Activated CD4-positive, CD25-positive, alpha-beta regulatory T cell (primary cell): ENCODE measurements around the gene YDJC.
"Not testable (repeated sequence)": the region's sequence is repeated elsewhere in the genome, so short reads cannot be mapped to it uniquely, and the experiment has no call there.

Source experiments
- DNase-seq, 4 experiments: peaks; one replicate each; lab custom pipeline; 2025; lab: John Stamatoyannopoulos, UW

YDJC gene

DNA sequence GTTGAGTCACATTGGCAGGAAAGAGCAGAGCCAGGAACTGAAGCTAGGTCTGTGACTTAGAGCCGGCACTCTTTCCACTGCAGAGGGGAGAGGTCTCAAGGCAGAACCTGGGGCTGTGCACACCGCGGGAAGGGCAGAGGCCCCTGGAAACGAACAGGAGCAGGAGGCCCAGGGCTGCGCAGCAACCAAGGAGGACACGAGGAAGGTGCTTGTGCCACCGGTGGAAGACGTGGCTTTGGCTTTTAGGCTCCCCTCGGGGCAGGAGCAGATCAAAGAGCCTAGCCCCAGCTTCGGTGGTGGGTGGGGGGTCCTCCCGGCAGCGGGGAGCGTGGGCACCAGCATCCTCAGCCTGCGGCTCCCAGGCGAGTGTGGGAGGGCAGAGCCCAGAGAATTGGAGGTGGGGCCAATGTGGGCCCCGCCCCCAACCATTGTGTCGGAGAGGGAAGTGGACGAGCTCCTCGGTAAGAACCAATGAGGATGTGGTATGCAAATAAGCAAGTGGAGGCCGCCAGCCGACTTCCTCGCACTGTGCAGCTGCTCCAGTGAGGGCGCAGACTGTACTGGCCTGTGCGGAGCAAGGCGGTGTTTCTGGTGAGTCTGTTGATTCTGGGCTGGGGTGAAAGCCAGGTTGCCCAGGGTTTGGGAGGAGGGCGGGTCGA is 2.5 kb upstream of the YDJC start, which contains the start of gene CCDC116:
CCDC116 (plus strand) TSS at position 524 of the 659 bp plus-strand sequence. CDS start 422 bp downstream, outside the sequence.
- DNase-seq = peak in 2 of 4 experiments; percentile 23 to 36

DNA sequence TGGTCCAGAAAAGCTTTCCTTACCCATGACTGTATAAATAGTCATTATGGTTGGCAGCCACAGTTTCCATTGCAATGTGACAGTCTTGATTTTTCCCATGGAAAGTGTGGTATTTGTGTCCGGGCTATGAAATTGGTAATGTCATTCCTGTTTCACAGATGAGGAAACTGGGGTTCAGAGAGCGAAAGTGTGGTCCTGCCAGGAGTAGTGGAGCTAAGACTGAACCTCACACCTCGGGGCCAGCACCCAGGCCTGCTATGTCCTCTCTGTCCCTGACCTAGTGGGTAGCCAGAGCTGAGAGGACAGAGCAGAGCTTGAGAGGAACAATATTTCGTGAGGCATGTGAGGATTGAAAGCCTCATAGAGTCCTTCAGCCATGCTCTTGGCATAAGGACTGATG is 1.2 kb upstream of the YDJC start:
- no peak for DNase-seq

DNA sequence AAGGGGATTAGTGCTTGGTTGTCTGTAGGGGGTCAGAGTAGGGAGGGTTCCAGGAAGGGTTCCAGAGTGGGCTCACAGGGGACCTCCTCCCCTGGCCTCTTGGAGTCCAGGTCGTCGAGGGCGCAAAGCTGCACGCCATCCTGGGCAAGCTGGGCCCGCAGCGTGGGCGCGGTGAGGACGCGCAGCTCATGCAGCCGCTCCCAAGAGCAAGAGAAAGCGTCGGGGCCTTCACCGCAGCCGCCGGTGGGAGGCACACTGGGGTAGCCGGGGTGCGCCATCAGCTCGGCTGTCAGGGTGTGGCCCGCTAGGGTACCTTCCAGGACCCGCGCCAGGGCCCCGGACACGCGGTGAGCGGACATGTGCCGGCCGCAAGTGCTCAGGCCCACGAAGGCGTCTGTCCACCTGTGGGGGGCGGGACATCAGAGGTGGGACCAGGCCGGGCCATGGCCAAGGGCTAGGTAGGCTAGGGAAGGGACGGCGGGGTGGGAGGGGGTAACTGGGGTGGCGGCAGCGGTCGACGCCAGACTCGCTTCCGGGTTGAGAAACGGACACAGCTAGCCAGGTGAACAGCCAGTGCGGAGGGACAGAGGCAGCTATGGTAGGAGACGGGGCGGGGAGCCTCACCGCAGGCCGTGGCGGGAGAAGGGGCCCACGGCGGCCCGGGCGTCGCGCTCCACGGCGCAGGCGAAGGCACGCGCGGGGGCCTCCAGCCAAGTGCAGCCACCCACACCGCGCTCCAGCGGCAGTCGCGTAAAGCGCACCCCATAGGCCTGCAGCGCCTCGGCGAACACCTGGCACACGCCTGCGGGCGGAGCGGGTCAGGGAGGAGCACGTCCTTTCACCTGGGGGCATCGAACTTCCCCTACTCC is 1.2 kb downstream of the YDJC start:
- no peak for DNase-seq

DNA sequence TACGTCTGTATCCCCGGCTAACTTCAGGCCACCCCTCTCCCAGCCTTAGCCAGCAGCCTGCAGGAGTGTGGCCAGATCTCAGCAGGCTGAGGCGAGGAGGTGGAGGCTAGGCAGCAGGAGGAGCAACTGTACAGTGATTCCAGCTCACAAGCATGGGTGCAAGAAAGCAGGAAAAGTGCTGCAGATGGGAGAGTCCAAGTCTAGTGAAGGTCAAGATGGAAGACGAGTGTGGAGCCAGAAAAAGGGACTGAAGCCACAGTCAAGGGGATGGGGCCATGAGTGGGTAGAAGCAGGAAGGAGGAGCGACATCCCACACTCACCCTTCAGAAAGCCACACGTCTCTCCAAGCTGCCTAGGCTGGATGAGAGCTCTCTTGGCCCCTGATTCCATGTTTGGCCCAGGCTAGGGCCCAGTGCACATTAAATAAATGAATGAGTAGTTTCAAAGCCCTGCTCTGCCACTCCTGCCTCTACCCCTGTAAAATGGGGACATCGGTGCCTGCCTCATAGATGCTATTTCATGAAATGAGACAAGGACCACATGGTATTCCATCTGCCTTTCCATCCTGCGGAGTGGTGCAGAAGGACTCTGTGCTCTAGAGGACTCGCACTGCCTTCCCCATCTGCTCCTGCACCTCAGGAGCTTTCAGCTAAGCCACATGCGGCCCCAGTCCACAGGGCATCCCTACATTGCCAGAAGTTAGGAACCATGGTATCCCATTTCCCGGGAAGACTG is 2.9 kb downstream of the YDJC start:
- no peak for DNase-seq

DNA sequence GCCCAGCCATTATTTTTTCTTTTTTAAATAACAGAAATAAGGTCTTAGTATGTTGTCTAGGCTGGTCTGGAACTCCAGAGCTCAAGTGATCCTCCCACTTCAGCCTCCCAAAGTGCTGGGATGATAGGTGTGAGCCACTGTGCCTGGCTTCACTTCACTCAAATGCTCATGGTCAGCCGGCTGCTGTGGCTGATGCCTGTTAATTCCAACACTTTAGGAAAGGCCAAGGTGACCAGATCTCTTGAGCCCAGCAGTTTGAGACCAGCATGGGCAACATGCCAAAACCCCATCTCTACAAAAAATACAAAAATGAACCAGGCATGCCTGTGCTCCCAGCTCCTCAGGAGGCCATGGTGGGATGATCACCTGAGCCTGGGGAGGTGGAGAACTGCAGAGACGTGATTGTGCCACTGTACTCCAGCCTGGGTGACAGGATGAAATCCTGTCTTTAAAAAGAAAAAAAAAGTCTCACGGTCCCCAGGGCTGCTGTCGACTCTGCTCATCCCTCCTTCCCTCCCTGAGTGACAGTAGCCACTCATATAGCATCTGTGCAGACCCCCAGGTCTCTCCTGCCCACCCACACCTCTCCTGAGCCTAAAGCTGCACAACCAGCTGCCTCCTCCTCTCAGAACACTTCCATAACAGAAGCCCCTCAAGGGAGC is 3.6 kb downstream of the YDJC start:
- no peak for DNase-seq

DNA sequence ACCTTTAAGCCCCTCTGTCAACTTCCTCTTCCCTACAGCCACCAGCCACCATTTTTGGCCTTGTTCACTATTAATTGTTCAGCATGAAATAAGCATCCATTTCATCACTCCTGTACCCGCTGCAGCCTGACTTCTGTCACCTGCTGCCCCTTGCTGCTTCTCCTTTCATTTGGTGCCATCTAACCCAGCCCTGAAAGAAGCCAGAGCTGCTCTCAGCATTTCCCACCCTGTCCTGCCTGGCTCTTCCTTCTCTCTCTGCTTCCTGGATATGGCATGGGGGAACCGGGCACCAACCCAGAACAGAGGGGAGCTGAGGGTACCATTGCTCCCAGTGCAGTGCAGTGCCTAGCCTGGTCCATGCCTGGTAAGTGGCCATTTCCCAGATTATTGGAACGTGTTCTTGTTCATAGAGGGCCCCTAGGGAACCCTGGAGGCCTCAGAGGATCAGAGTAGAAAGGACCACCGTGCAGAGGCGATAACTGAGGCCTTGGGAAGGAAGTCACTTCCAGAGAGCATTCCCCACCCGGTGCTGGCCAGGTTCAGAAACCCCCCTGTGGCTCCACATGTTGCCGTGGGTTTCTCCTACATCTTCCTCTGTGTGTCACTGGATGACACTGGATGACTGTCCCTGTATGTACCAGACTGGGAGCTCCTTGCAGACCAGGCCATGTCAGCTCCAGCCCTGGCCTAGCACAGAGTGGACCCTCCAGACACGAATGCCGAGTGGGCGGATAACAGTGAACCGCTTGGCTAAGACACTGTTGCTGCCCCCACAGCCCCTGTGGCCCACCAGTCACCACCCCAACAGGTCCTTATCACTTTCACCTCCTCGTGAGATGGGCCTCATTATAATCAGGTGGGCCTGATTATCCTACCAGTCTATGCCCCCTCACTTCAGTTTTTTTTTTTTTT is 4.7 kb downstream of the YDJC start:
- DNase-seq = no peak

DNA sequence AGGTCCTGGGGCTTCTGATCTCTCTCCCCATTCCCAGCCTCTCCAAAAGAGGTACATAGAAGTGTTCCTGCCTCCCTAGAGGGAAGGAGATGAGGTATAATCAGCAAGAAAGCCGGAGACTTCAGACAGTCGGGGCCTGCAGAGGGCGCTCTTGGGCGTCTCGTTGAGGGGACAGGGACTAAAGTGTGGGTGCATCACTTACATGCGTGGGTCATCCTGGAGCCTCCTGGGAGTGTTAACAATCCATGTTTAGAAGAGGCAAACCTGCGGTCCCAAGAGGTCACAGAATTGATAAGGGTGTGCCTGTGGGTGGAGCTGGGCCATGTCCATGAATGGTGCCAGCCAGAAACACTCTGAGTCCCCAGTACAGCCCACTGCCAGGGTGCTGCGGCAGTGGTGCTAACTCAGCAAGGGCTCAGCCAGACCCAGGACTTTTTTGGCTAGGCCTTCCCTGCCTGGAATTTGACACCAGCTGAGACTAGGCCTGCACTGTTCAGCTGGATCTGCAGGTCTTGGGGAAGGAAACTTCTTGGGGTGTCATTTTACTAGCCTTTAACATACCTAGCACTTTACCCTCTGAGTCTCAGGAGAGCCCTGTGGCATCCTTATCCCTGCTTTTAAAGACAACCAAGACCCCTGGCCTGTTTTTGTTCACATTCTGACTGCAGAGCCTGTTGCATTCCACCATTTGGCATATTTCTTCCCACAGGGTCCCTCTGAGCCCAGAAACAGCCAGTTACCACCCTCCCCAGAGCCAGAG is 5.5 kb downstream of the YDJC start:
- peak in 1 of 4 experiments; percentile 48 for DNase-seq

DNA sequence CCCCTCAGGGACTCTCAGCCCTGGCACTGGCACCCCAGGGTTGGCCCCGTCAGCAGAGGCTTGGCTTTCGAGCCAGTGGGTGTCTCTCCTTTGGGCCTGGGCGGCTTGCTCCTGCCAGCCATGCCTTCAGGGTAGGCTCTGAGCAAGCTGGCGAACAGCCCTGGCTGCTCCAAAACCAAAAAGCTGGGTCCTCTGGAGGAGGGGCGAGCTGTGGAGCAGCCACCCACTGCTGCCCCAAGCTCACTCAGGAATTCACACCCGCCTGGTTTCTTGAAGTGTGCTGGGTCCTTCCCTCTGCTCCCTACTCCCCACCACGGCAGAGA is 6.2 kb downstream of the YDJC start:
- no peak for DNase-seq

DNA sequence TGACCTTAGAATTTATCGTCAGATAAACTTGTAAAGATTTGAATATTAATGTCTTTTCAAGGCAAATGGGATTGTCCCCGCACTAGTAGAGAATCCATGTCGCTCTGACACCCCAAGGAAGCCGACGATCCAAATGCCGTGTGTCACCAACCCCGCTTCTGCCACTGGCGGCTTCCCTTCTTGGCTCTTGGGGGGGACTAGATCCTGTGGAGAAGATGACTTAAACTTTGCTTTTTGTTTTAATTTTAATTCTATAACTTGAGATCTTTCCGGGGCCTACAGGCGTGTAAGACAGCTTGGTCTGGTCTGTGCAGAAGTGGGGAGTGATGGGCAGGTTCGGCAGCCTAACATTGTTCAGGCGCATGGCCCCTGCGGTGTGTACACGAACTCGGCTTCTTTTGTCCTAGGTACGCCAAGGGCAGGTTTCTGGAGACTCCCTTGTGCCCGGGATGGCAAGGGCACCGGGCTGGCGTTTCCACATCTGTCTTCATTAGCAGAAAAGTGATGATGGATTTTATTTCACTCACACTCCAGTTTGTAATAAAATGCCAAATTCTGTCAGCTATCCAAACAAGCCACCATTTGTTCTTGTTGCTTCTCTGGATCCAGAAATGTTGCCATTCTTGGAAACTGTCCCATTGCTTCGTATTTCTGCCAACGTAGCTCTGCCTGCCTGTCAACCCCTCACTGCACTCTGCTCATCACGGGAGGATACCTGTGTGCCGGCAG is 6.7 kb downstream of the YDJC start:
- no peak for DNase-seq

DNA sequence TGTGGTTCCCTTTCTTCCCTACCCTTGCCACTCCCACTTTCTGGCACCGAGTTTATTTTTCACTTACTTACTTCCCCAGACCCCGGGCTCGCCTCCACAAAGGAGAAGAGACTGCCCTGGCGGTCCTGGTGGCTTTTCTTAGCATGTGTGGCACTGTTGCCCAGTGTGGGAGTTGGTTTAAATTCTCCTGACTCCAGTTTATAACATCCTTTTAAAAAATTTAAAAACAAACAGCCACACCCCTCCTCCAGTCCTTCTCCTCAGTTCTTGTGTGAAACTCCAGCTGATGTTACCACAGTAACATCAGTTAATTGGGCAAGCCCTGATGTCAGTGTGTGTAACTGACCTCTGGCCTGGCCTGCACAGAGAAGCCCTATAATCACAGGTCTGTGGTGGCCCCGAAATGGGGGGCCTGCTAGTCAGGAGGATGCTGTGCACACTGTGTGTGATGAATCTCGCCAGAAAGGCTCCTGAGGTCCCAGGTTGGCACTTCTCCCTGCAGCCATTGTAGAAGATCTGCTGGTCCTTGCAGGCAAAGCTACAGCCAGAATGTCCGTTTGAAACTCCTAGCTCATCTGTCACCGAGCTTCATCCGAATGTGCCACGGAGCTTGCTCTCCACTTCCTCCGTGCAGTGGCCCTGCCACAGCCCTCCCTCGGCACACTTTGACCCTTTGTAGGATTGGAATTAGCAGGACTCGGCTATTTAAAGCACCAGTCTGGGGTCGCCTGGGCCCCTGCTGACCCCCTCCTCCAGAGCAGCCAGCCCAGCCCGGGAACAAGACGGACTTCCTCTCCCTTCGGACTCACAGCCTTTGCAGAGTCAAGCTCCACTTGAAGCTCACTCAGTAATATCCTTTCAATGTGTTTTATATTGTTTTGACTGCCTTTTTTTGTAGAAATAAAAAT is 7.6 kb downstream of the YDJC start:
- no peak for DNase-seq

DNA sequence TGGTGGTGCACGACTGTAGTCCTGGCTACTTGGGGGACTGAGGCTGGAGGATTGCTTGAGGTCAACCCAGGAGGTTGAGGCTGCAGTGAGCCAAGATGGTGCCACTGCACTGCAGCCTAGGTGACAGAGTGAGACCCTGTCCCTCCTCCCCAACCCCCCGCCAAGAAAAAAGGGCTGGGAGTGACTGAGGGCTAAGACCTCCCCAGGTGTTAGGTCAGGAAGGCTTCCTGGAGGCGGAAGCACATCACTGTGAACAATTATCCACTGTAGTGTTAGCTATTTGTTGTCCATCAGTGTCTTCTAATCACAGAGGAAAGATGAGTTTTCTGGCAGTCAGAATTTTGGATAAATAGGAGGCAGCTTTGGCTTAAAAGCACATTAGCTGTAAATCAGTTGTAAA is 8.8 kb downstream of the YDJC start:
- no peak for DNase-seq

DNA sequence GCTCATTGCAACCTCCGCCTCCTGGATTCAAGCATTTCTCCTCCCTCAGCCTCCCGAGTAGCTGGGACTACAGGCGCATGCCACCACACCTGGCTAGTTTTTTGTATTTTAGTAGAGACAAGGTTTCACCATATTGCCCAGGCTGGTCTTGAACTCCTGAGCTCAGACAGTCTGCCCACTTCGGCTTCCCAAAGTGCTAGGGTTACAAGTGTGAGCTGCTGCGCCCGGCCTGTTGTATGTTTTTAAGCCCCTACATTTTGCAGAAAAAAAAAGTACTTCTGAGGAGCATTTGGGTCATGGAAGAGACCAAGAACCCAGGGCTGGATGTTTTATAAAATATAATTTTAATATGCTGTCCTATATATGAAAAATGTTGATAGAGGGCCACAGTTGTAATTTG is 12.5 kb downstream of the YDJC start:
- DNase-seq = not testable (repeated sequence)

DNA sequence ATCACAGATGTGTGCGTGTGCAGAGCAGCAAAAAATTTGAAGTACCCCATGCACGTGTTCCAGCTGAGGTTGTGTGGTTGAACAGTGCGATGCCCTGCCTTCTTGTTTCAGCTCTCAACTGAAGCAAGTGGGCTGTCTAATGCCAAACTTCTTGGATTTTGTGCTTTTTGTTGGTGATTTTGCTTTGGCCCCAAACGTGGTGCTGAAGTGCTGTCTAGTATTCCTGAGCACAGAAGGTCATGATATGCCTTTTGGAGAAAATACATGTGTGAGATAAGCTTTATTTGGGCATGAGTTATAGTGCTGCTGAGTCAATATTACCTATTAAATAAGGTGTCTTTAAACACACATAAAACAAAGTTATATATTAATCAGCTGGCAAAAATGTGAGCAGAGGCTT is 14.1 kb downstream of the YDJC start:
- DNase-seq = no peak

DNA sequence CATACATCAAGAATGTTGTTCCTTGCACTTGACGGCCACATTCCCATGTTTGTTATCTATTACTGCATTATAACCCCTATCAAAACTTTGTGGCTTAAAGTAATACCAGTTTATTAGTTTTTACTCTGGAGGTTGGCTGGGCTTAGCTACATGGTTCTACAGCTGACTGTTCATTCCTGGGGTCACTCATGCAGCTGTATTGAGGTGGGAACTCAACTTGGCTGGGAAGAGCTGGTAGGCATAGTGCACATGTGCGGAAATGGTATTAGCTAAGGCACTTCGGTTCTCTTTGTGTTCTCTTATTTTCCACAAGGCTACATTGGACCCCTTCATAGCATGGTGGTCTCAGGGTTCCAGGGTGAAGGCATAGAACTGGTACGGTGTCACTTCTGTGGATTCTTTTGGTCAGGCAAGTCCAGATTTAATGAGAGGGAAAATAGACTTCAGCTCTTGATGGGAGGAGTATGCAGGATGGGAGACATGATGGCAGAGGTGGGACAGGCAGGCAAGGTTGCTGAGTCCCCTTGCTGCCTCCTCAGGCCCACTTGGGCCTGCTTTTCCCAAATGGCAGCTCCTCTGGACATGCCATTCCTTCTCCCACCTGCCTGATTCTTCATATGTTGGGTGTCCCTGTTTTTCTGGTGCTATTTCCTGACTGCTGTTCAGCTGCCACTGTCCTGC is 16.1 kb downstream of the YDJC start:
- no peak for DNase-seq

DNA sequence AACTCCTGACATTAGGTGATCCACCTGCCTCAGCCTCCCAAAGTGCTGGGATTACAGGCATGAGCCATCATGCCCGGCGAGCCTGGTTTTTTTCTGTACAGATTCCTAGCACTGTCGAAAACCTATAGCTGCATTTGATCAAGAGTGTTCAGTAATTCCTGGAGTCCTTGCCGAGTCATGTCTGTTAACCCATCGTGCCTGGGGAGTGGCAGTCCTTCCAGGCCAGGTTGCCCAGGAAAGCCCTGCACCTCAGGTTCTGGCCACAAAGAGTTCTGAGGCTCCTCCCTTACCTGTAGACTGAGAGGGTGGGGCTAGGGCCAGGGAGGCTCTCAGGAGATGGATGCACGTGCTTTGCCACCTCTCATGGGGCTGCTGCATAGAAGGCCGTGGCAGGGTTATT is 17.0 kb downstream of the YDJC start:
- DNase-seq = no peak

DNA sequence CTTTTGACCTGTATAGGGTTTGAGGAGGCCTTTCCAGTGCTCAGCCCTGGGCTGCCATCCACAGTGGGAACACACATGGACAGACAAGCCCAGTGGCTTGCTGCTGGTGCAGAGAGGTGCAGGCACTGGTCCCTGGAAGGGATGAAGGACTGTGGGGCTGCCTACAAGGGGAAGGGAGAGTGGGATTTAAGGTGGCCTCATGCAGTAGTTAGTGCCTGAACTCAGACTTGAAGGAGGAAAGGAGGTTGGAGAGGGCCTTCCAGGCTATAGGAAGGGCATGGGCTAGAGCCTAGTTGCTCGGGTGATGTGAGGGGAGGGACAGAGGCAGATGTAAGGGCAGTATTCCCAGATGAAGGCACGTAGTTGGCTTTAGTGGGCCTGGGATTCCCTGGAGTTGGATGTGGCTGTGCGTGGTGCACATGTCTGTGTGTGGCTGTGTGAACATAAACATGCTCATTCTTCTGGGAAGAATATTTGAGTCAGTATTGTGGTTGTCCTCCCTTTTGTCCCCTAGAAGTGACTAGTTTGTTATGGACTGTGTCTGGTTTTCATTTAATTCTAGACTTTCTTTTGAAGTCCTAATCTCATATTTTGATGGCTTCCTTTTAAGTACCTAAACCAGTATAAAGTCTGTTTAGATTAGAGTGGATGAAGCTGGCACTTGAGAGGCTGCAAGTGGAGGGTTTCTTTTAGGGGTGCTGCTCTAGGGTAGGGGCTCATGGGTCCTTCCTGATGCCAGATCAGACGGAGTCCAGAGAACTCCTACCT is 18.4 kb downstream of the YDJC start:
- no peak for DNase-seq

DNA sequence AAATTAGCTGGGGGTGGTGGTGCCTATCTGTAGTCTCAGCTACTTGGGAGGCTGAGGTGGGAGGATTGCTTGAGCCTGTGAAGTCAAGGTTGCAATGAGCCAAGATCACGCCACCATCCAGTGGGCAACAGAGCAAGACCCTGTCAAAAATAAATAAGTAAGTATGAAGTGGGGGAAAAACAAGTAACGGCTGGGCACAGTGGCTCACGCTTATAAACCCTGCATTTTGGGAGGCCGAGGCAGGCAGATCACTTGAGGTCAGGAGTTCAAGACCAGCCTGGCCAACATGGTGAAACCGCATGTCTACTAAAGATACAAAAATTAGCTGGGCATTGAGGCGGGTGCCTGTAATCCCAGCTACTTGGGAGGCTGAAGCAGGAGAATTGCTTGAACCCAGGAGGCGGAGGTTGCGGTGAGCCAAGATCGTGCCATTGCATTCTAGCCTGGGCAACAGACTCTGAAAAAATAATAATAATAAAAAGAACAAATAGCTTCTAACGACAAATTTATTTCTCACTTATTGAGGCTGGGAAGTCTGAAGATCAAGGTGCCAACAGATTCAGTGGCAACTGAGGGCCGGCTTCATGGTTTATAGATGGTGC is 20.2 kb downstream of the YDJC start:
- not testable (repeated sequence) for DNase-seq
